A673 (cell line): ENCODE data around the gene TSPOAP1. TPM values are rescaled to one million over a fixed set of nuclear protein-coding genes. Genes with fewer than 3 reads are reported as not detected.

Experiments
- BruUV-seq: library from RNA; stranded (reverse); fragments of 400-500 nt; replicated peaks from 2 replicates; lab custom pipeline; 2021; lab: Mats Ljungman, UMichigan
- CTCF ChIA-PET: fragments of 300-600 bp; sonication (Branson Sonifier 250); formaldehyde crosslinking; loops from one replicate; lab custom pipeline; 2022; ENCODE audit warnings: antibody characterized with exemption; lab: Charles Lee
- POLR2A ChIA-PET: fragments of 300-600 bp; sonication (Branson Sonifier 250); formaldehyde crosslinking; loops from one replicate; lab custom pipeline; 2022; ENCODE audit warnings: antibody characterized with exemption; ENCODE audit not compliant: low non-redundant PET; lab: Charles Lee
- DNase-seq: peaks from one replicate; pipeline ENCODE4 v3.0.0-alpha.2; 2015; ENCODE audit warnings: low spot score
- H3K27ac ChIP-seq: fragments of 200-600 bp; sonication (generic); 2 replicates; pipeline ENCODE4 v1.5.1; 2016; ENCODE audit warnings: mixed run types, low read depth, mild to moderate bottlenecking, mixed read lengths, antibody characterized with exemption, low read length; ENCODE audit not compliant: poor library complexity, severe bottlenecking
- H3K27me3 ChIP-seq: fragments of 200-600 bp; sonication (generic); replicated peaks from 2 replicates; pipeline ENCODE4 v1.6.1; 2017; ENCODE audit warnings: mixed run types, low read depth, mild to moderate bottlenecking, mixed read lengths, antibody characterized with exemption, low read length; ENCODE audit not compliant: insufficient read depth, poor library complexity
- H3K36me3 ChIP-seq: fragments of 200-600 bp; sonication (generic); 2 replicates; pipeline ENCODE4 v1.6.1; 2016; ENCODE audit warnings: mixed run types, mild to moderate bottlenecking, mixed read lengths, antibody characterized with exemption, low read length; ENCODE audit not compliant: insufficient read depth, poor library complexity, severe bottlenecking
- H3K4me1 ChIP-seq: fragments of 200-600 bp; sonication (generic); 2 replicates; pipeline ENCODE4 v1.6.1; 2017; ENCODE audit warnings: mixed run types, mild to moderate bottlenecking, mixed read lengths, antibody characterized with exemption, low read length; ENCODE audit not compliant: insufficient read depth, poor library complexity, severe bottlenecking
- H3K4me3 ChIP-seq: fragments of 200-600 bp; sonication (generic); 2 replicates; pipeline ENCODE4 v1.5.1; 2016; ENCODE audit warnings: low read depth, mixed run types, mild to moderate bottlenecking, mixed read lengths, low read length; ENCODE audit not compliant: poor library complexity, severe bottlenecking
- H3K9me3 ChIP-seq: fragments of 200-600 bp; sonication (generic); 2 replicates; pipeline ENCODE4 v1.6.1; 2016; ENCODE audit warnings: mixed run types, low read depth, mild to moderate bottlenecking, mixed read lengths, antibody characterized with exemption, low read length; ENCODE audit not compliant: poor library complexity, severe bottlenecking
- CTCF ChIP-seq: fragments of 300-800, 200-600 bp; sonication (generic); conservative IDR thresholded peaks from 2 replicates; pipeline ENCODE4 v1.5.1; 2017; ENCODE audit warnings: low read depth, mild to moderate bottlenecking, antibody characterized with exemption, low read length, moderate library complexity, mixed read lengths
- EZH2 ChIP-seq: fragments of 200-600 bp; sonication (generic); IDR thresholded peaks from 2 replicates; pipeline ENCODE4 v1.6.1; 2017; ENCODE audit warnings: borderline replicate concordance, low read depth, mild to moderate bottlenecking, mixed read lengths, antibody characterized with exemption, low read length; ENCODE audit not compliant: poor library complexity, severe bottlenecking
- intact Hi-C: fragments of 100-400 bp; cut with micrococcal nuclease; formaldehyde crosslinking; loops from one replicate; pipeline ENCODE4 v1.10.0; 2022; ENCODE audit not compliant: unreplicated experiment
- total RNA-seq: library from RNA; stranded (reverse); gene quantifications from 2 replicates; pipeline ENCODE4 v1.2.3, GENCODE V29; 2021

TSPOAP1 gene
- total RNA-seq, 1 experiment from 2014 or later, result 0.21 TPM

GRCh38 chr17:58339755-58340404, 11.3 kb upstream of the TSPOAP1 start:
- H3K27ac ChIP-seq, result no peak overlapping the region
- no peaks in the 10 kb centered on the region for H3K27me3 ChIP-seq
- BruUV-seq, result no TSS peak
- H3K9me3 ChIP-seq, result no peaks in the 10 kb centered on the region
- DNase-seq, result no peak
- intact Hi-C loops, result no loop called here
- no peaks in the 10 kb centered on the region for H3K4me1 ChIP-seq
- peaks cover 4% of the 10 kb centered on the region for H3K36me3 ChIP-seq
- ChIA-PET POLR2A (no interaction called here), CTCF (no interaction called here)
- TF ChIP-seq CTCF (no peak), EZH2 (no peak)
- H3K4me3 ChIP-seq, result no peak overlapping the region

GRCh38 chr17:58338841-58339754, 10.5 kb upstream of the TSPOAP1 start:
- Histone ChIP-seq H3K9me3 (no peaks in the 10 kb centered on the region), H3K27me3 (no peaks in the 10 kb centered on the region), H3K36me3 (no peaks in the 10 kb centered on the region), H3K27ac (no peak overlapping the region), H3K4me3 (no peak overlapping the region), H3K4me1 (no peaks in the 10 kb centered on the region)
- ChIA-PET POLR2A (no interaction called here), CTCF (no interaction called here)
- TF ChIP-seq EZH2 (no peak), CTCF (no peak)
- intact Hi-C loops, result no loop called here
- no TSS peak for BruUV-seq
- no peak for DNase-seq

- BruUV-seq, result no TSS peak
- no peak for DNase-seq
- H3K27ac ChIP-seq, result no peak overlapping the region
- POLR2A ChIA-PET, result no interaction called here
- no peaks in the 10 kb centered on the region for H3K36me3 ChIP-seq
- TF ChIP-seq EZH2, result no peak
- no peak for TF ChIP-seq CTCF
- CTCF ChIA-PET, result no interaction called here
- H3K4me3 ChIP-seq, result no peak overlapping the region
- H3K4me1 ChIP-seq, result no peaks in the 10 kb centered on the region
- no peaks in the 10 kb centered on the region for H3K27me3 ChIP-seq
- intact Hi-C loops, result no loop called here
- H3K9me3 ChIP-seq, result no peaks in the 10 kb centered on the region
Observed at GRCh38 chr17:58338454-58338840, 9.9 kb upstream of the TSPOAP1 start.
